Measurements from ENCODE around the gene RNLS. TPM values are rescaled to one million over a fixed set of nuclear protein-coding genes. Genes with fewer than 3 reads are reported as not detected.

The RNLS gene
- total RNA-seq, 1 donor from 2014 or later, result 7.1 TPM

GRCh38 chr10:88254091-88254490, 329.0 kb downstream of the RNLS start:
- TF ChIP-seq CTCF (conservative IDR thresholded peaks at IDR 0.05; ENCODE audit: low read depth, low read length), result no peak
- peak; percentile 64 for DNase-seq (ENCODE audit: low read depth)
- H3K4me3 ChIP-seq (ENCODE audit: low read depth, low read length), result no peak overlapping the region

DNA sequence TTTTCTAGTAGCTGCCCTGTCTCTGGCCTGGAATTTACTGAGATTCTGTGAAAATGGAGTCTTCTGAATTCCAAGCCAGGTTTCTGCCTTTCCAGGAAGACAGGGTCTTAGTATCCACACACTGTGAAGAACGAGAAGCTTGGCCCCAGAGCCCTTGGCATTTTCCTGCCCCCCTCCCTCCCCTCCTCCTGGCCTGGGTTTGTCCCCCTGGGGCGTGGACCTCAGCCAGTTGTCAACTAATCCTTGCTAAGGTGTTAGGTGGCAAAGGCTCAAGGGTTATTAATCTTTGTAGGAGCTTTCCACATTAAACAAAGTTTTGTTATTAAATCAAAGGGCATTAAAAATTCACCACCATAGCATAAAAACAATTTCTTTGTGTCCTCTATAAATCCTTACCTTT, 329.5 kb downstream of the RNLS start:
- DNase-seq (ENCODE audit: low read depth), result no peak
- TF ChIP-seq CTCF (conservative IDR thresholded peaks at IDR 0.05; ENCODE audit: low read depth, low read length), result no peak
- H3K4me3 ChIP-seq (ENCODE audit: low read depth, low read length), result no peak overlapping the region

GRCh38 chr10:88253128-88253527, 330.0 kb downstream of the RNLS start:
- H3K4me3 ChIP-seq (ENCODE audit: low read depth, low read length), result no peak overlapping the region
- DNase-seq (ENCODE audit: low read depth), result no peak
- no peak for TF ChIP-seq CTCF (conservative IDR thresholded peaks at IDR 0.05; ENCODE audit: low read depth, low read length)

GRCh38 chr10:88249450-88249849, 333.7 kb downstream of the RNLS start:
- TF ChIP-seq CTCF (conservative IDR thresholded peaks at IDR 0.05; ENCODE audit: low read depth, low read length), result no peak
- no peak overlapping the region for H3K4me3 ChIP-seq (ENCODE audit: low read depth, low read length)
- no peak for DNase-seq (ENCODE audit: low read depth)

- H3K4me3 ChIP-seq (ENCODE audit: low read depth, low read length), result no peak overlapping the region
- no peak for DNase-seq (ENCODE audit: low read depth)
- no peak for TF ChIP-seq CTCF (conservative IDR thresholded peaks at IDR 0.05; ENCODE audit: low read depth, low read length)
These were observed 336.4 kb downstream of the RNLS start for GRCh38 chr10:88246675-88247074.

DNA sequence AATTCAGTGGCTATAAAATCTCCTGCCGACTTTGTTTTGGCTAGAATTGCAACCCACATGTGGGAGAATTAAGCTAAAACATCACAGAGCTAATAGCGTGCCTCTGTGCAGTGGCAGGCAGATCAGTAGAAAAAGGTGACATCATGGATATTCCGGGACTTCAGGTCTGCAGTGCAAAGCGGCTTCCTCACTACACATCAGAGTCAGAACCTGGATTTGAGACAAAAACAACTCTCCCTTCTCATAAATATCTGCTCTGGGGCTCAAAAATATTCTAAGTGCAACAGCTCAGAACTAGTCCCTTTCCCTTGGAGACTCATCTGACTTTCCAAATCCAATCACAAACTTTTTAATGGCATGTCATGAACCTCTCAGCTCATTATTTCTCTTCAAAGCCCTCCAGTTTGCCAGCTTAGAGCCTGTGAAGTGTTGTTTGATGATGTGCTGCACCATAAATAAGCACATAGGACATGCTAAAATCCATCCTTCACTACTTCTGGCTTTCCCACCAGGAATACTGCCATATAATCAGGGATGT, 337.1 kb downstream of the RNLS start:
- H3K4me3 ChIP-seq (ENCODE audit: low read depth, low read length), result no peak overlapping the region
- no peak for TF ChIP-seq CTCF (conservative IDR thresholded peaks at IDR 0.05; ENCODE audit: low read depth, low read length)
- no peak for DNase-seq (ENCODE audit: low read depth)

Measured in epithelial cell of proximal tubule (primary cell).